Upper lobe of right lung (tissue), 1 donor: Measurements from ENCODE around the gene SCGB3A2. TPM values are rescaled to one million over a fixed set of nuclear protein-coding genes. Genes with fewer than 3 reads are reported as not detected.
"Not testable (repeated sequence)": the region's sequence is repeated elsewhere in the genome, so short reads cannot be mapped to it uniquely, and the experiment has no call there.

ENCODE experiments used
- ATAC-seq: fragments of 200-7000 bp; cut with Tn5 transposase; one replicate; pipeline ENCODE4 v1.9.1; 2020; ENCODE audit warnings: mild to moderate bottlenecking, moderate library complexity
- DNase-seq: peaks from one replicate; pipeline ENCODE4 v3.0.0-alpha.2; 2020
- H3K27ac ChIP-seq: fragments of 200-600 bp; one replicate; pipeline ENCODE4 v1.8.0; 2022
- H3K27me3 ChIP-seq: fragments of 200-600 bp; one replicate; pipeline ENCODE4 v1.8.0; 2022; ENCODE audit warnings: mild to moderate bottlenecking
- H3K36me3 ChIP-seq: fragments of 200-600 bp; one replicate; pipeline ENCODE4 v1.8.0; 2022
- H3K4me1 ChIP-seq: fragments of 200-600 bp; one replicate; pipeline ENCODE4 v1.8.0; 2022
- H3K4me3 ChIP-seq: fragments of 200-600 bp; one replicate; pipeline ENCODE4 v1.8.0; 2022; ENCODE audit warnings: mild to moderate bottlenecking
- H3K9me3 ChIP-seq: fragments of 200-600 bp; one replicate; pipeline ENCODE4 v1.8.0; 2022
- CTCF ChIP-seq: fragments of 200-600 bp; IDR thresholded peaks from one replicate; pipeline ENCODE4 v1.8.0; 2022; ENCODE audit warnings: antibody characterized with exemption
- intact Hi-C: fragments of 100-400 bp; cut with DNase I; formaldehyde crosslinking; loops from one replicate; pipeline ENCODE4 v1.11.0; 2022
- total RNA-seq: library from RNA; stranded (reverse); fragmentation: NEBNext Ultra II Directional; extraction: Animal tissue kit (Norgen Biotek cat#: 25700); gene quantifications from one replicate; pipeline ENCODE4 v1.2.1, GENCODE V29; 2021
- donor health status: DM: no; HTN: yes; CAD: no; lungs with severe emphysema.

SCGB3A2 gene
- total RNA-seq, 1 donor from 2014 or later: 186 TPM

- H3K4me1 ChIP-seq: no peaks in the 10 kb centered on the region
- ATAC-seq (no peak), DNase-seq (no peak)
- no peak overlapping the region for H3K4me3 ChIP-seq
- no peak for TF ChIP-seq CTCF
- H3K36me3 ChIP-seq: no peaks in the 10 kb centered on the region
- H3K27me3 ChIP-seq: no peaks in the 10 kb centered on the region
- intact Hi-C loops: no loop called here
- no peak overlapping the region for H3K27ac ChIP-seq
- H3K9me3 ChIP-seq: no peaks in the 10 kb centered on the region
Observed at GRCh38 chr5:147863454-147864158, 14.9 kb upstream of the SCGB3A2 start.

GRCh38 chr5:147869112-147869511, 9.4 kb upstream of the SCGB3A2 start:
- Histone ChIP-seq H3K4me3 (no peak overlapping the region), H3K27me3 (no peaks in the 10 kb centered on the region), H3K9me3 (no peaks in the 10 kb centered on the region), H3K4me1 (no peaks in the 10 kb centered on the region), H3K27ac (no peak overlapping the region), H3K36me3 (no peaks in the 10 kb centered on the region)
- no peak for DNase-seq
- no peak for ATAC-seq
- no peak for TF ChIP-seq CTCF
- intact Hi-C loops: no loop called here

- DNase-seq, intact Hi-C loops, H3K27me3 ChIP-seq, H3K4me1 ChIP-seq, H3K9me3 ChIP-seq, ATAC-seq, H3K36me3 ChIP-seq, H3K4me3 ChIP-seq, H3K27ac ChIP-seq: not testable (repeated sequence)
Observed at GRCh38 chr5:147869892-147870291, 8.6 kb upstream of the SCGB3A2 start.

- H3K27me3 ChIP-seq, H3K36me3 ChIP-seq, H3K4me1 ChIP-seq, intact Hi-C loops, H3K9me3 ChIP-seq, H3K27ac ChIP-seq, H3K4me3 ChIP-seq, ATAC-seq, DNase-seq: not testable (repeated sequence)
Observed at GRCh38 chr5:147871980-147872549, 6.4 kb upstream of the SCGB3A2 start.

- H3K4me3 ChIP-seq, H3K9me3 ChIP-seq, DNase-seq, H3K4me1 ChIP-seq, H3K27me3 ChIP-seq, ATAC-seq, intact Hi-C loops, H3K27ac ChIP-seq, H3K36me3 ChIP-seq: not testable (repeated sequence)
Observed at GRCh38 chr5:147872744-147873435, 5.6 kb upstream of the SCGB3A2 start.

- intact Hi-C loops, H3K27me3 ChIP-seq, DNase-seq, H3K36me3 ChIP-seq, H3K27ac ChIP-seq, H3K9me3 ChIP-seq, H3K4me1 ChIP-seq, ATAC-seq, H3K4me3 ChIP-seq: not testable (repeated sequence)
Observed at GRCh38 chr5:147874118-147874875, 4.2 kb upstream of the SCGB3A2 start.

GRCh38 chr5:147874910-147875367, 3.6 kb upstream of the SCGB3A2 start:
- Histone ChIP-seq H3K4me1 (no peaks in the 10 kb centered on the region), H3K27me3 (no peaks in the 10 kb centered on the region), H3K4me3 (no peak overlapping the region), H3K9me3 (no peaks in the 10 kb centered on the region), H3K36me3 (no peaks in the 10 kb centered on the region), H3K27ac (no peak overlapping the region)
- TF ChIP-seq CTCF: no peak
- intact Hi-C loops: no loop called here
- DNase-seq: no peak
- no peak for ATAC-seq
